Brain pericyte (primary cell): ENCODE data around the gene FUT7.
"Not testable (repeated sequence)": the region's sequence is repeated elsewhere in the genome, so short reads cannot be mapped to it uniquely, and the experiment has no call there.

ENCODE experiments used
- DNase-seq: peaks from one replicate; pipeline ENCODE4 v3.0.0-alpha.2; 2012; ENCODE audit warnings: low read depth, low spot score

The FUT7 gene

GRCh38 chr9:137066096-137066861 is 34.4 kb upstream of the FUT7 start:
- DNase-seq, result no peak

GRCh38 chr9:137065336-137065967 is 33.6 kb upstream of the FUT7 start:
- no peak for DNase-seq

GRCh38 chr9:137064880-137065164 is 32.9 kb upstream of the FUT7 start:
- DNase-seq, result no peak

GRCh38 chr9:137064027-137064879 is 32.4 kb upstream of the FUT7 start:
- no peak for DNase-seq

- no peak for DNase-seq
Measured at GRCh38 chr9:137063311-137064026, 31.6 kb upstream of the FUT7 start.

- not testable (repeated sequence) for DNase-seq
Measured at GRCh38 chr9:137062798-137063197, 30.9 kb upstream of the FUT7 start.

- no peak for DNase-seq
Measured at GRCh38 chr9:137062384-137062783, 30.5 kb upstream of the FUT7 start.

GRCh38 chr9:137058521-137059234 is 26.8 kb upstream of the FUT7 start:
- DNase-seq, result no peak

GRCh38 chr9:137057545-137057944 is 25.7 kb upstream of the FUT7 start:
- no peak for DNase-seq

GRCh38 chr9:137056739-137057415 is 25.0 kb upstream of the FUT7 start:
- DNase-seq, result no peak

- DNase-seq, result peak; percentile 77
Measured at GRCh38 chr9:137055385-137056364, 23.8 kb upstream of the FUT7 start.

GRCh38 chr9:137054932-137055384 is 23.1 kb upstream of the FUT7 start:
- DNase-seq, result no peak

GRCh38 chr9:137053944-137054931 is 22.4 kb upstream of the FUT7 start, which contains the start of gene ENTPD2:
Gene ENTPD2, minus strand, starts transcription at chr9:137054061. Its CDS starts 64 bp downstream, at chr9:137053997.
- no peak for DNase-seq

- DNase-seq, result no peak
Measured at GRCh38 chr9:137052998-137053943, 21.4 kb upstream of the FUT7 start.

- no peak for DNase-seq
Measured at GRCh38 chr9:137052293-137052692, 20.4 kb upstream of the FUT7 start.

GRCh38 chr9:137051145-137051724 is 19.3 kb upstream of the FUT7 start:
- DNase-seq, result no peak

- no peak for DNase-seq
Measured at GRCh38 chr9:137050570-137050969, 18.7 kb upstream of the FUT7 start.
